Measurements from ENCODE around the gene ATP5MC2. TPM values are rescaled to one million over a fixed set of nuclear protein-coding genes. Genes with fewer than 3 reads are reported as not detected.
"Not testable (repeated sequence)": the region's sequence is repeated elsewhere in the genome, so short reads cannot be mapped to it uniquely, and the experiment has no call there.

ATP5MC2 gene
- total RNA-seq, 1 experiment from 2014 or later: 173 TPM

DNA sequence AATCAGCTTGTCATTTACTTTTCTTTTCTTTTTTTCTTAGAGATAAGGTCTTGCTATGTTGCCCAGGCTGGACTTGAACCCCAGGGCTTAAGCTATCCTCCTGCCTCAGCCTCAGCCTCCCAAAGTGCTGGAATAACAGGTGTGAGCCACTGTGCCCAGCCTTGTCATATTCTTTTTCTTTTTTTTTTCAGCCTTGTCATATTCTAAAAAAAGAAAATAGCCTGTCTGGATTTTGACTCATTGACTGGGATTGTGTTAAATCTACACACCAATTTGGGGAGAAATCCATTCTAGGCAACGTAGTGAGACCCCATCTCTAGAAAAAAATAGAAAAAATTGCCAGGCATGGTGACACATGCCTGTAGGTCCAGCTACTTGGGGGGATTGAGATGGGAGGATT lies 24.1 kb downstream of the ATP5MC2 start:
- CTCF ChIA-PET: interaction anchor here (0.6 kb wide), 1 partner anchor 105 kb away, joined by 4 read pairs; no protein-coding TSS in a partner anchor
- H3K27me3 Mint-ChIP-seq (ENCODE audit: unreplicated experiment): no peaks in the 10 kb centered on the region
- no peaks in the 10 kb centered on the region for H3K9me3 Mint-ChIP-seq (ENCODE audit: low read depth, unreplicated experiment)
- no peak overlapping the region for H3K4me3 Mint-ChIP-seq (ENCODE audit: low read depth, unreplicated experiment)
- no TSS peak for BruUV-seq (replicated peaks)
- intact Hi-C loops (cut with micrococcal nuclease; ENCODE audit: unreplicated experiment): no loop called here
- H3K36me3 Mint-ChIP-seq (ENCODE audit: insufficient read depth, unreplicated experiment): no peaks in the 10 kb centered on the region
- no peak overlapping the region for H3K27ac Mint-ChIP-seq (ENCODE audit: unreplicated experiment)
- no peaks in the 10 kb centered on the region for H3K4me1 Mint-ChIP-seq (ENCODE audit: low read depth, unreplicated experiment)
- TF ChIP-seq, protein P1, sequence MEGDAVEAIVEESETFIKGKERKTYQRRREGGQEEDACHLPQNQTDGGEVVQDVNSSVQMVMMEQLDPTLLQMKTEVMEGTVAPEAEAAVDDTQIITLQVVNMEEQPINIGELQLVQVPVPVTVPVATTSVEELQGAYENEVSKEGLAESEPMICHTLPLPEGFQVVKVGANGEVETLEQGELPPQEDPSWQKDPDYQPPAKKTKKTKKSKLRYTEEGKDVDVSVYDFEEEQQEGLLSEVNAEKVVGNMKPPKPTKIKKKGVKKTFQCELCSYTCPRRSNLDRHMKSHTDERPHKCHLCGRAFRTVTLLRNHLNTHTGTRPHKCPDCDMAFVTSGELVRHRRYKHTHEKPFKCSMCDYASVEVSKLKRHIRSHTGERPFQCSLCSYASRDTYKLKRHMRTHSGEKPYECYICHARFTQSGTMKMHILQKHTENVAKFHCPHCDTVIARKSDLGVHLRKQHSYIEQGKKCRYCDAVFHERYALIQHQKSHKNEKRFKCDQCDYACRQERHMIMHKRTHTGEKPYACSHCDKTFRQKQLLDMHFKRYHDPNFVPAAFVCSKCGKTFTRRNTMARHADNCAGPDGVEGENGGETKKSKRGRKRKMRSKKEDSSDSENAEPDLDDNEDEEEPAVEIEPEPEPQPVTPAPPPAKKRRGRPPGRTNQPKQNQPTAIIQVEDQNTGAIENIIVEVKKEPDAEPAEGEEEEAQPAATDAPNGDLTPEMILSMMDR (IDR thresholded peaks at IDR 0.05; ENCODE audit: unreplicated experiment): no peak
- no peak for DNase-seq

GRCh38 chr12:53646300-53646699 lies 29.6 kb downstream of the ATP5MC2 start:
- H3K9me3 Mint-ChIP-seq (ENCODE audit: low read depth, unreplicated experiment); H3K27ac Mint-ChIP-seq (ENCODE audit: unreplicated experiment); DNase-seq; H3K27me3 Mint-ChIP-seq (ENCODE audit: unreplicated experiment); intact Hi-C loops (cut with micrococcal nuclease; ENCODE audit: unreplicated experiment); H3K36me3 Mint-ChIP-seq (ENCODE audit: insufficient read depth, unreplicated experiment); BruUV-seq (replicated peaks); H3K4me3 Mint-ChIP-seq (ENCODE audit: low read depth, unreplicated experiment); CTCF ChIA-PET; H3K4me1 Mint-ChIP-seq (ENCODE audit: low read depth, unreplicated experiment): not testable (repeated sequence)

- no peak for DNase-seq
- H3K4me1 Mint-ChIP-seq (ENCODE audit: low read depth, unreplicated experiment): no peaks in the 10 kb centered on the region
- no peaks in the 10 kb centered on the region for H3K9me3 Mint-ChIP-seq (ENCODE audit: low read depth, unreplicated experiment)
- CTCF ChIA-PET: interaction anchor here (0.6 kb wide), 1 partner anchor 142 kb away, joined by 3 read pairs; no protein-coding TSS in a partner anchor
- no peak overlapping the region for H3K27ac Mint-ChIP-seq (ENCODE audit: unreplicated experiment)
- H3K27me3 Mint-ChIP-seq (ENCODE audit: unreplicated experiment): no peaks in the 10 kb centered on the region
- no TSS peak for BruUV-seq (replicated peaks)
- no peak overlapping the region for H3K4me3 Mint-ChIP-seq (ENCODE audit: low read depth, unreplicated experiment)
- intact Hi-C loops (cut with micrococcal nuclease; ENCODE audit: unreplicated experiment): no loop called here
- peaks cover 2% of the 10 kb centered on the region for H3K36me3 Mint-ChIP-seq (ENCODE audit: insufficient read depth, unreplicated experiment)
- TF ChIP-seq, protein P1 (IDR thresholded peaks at IDR 0.05; ENCODE audit: unreplicated experiment): no peak
Observed at GRCh38 chr12:53645165-53645564, 30.7 kb downstream of the ATP5MC2 start.

GRCh38 chr12:53644133-53644532 lies 31.8 kb downstream of the ATP5MC2 start:
- no peak overlapping the region for H3K27ac Mint-ChIP-seq (ENCODE audit: unreplicated experiment)
- no peaks in the 10 kb centered on the region for H3K27me3 Mint-ChIP-seq (ENCODE audit: unreplicated experiment)
- intact Hi-C loops (cut with micrococcal nuclease; ENCODE audit: unreplicated experiment): no loop called here
- no peaks in the 10 kb centered on the region for H3K4me1 Mint-ChIP-seq (ENCODE audit: low read depth, unreplicated experiment)
- H3K4me3 Mint-ChIP-seq (ENCODE audit: low read depth, unreplicated experiment): no peak overlapping the region
- CTCF ChIA-PET: no interaction called here
- H3K36me3 Mint-ChIP-seq (ENCODE audit: insufficient read depth, unreplicated experiment): peaks cover 4% of the 10 kb centered on the region
- TF ChIP-seq, protein P1 (IDR thresholded peaks at IDR 0.05; ENCODE audit: unreplicated experiment): no peak
- DNase-seq: no peak
- no TSS peak for BruUV-seq (replicated peaks)
- no peaks in the 10 kb centered on the region for H3K9me3 Mint-ChIP-seq (ENCODE audit: low read depth, unreplicated experiment)

GRCh38 chr12:53643232-53643979 lies 32.5 kb downstream of the ATP5MC2 start:
- intact Hi-C loops (cut with micrococcal nuclease; ENCODE audit: unreplicated experiment): no loop called here
- Mint-ChIP-seq H3K36me3 (ENCODE audit: insufficient read depth, unreplicated experiment) (peaks cover 4% of the 10 kb centered on the region), H3K27me3 (ENCODE audit: unreplicated experiment) (no peaks in the 10 kb centered on the region), H3K4me1 (ENCODE audit: low read depth, unreplicated experiment) (no peaks in the 10 kb centered on the region), H3K27ac (ENCODE audit: unreplicated experiment) (no peak overlapping the region), H3K4me3 (ENCODE audit: low read depth, unreplicated experiment) (no peak overlapping the region), H3K9me3 (ENCODE audit: low read depth, unreplicated experiment) (no peaks in the 10 kb centered on the region)
- no peak for DNase-seq
- CTCF ChIA-PET: no interaction called here
- TF ChIP-seq, protein P1 (IDR thresholded peaks at IDR 0.05; ENCODE audit: unreplicated experiment): no peak
- no TSS peak for BruUV-seq (replicated peaks)

Data from Calu3 (cell line).